Large intestine (tissue), 3 donors: ENCODE data around the gene RAB1A. TPM values are rescaled to one million over a fixed set of nuclear protein-coding genes. Genes with fewer than 3 reads are reported as not detected.

Experiments
- DNase-seq, 2 donors: peaks; one replicate each; pipeline versions ENCODE4 v3.0.0 to v3.0.0-alpha.2; 2013
- H3K27ac ChIP-seq: one replicate; pipeline ENCODE4 v1.5.1; 2013; ENCODE audit warnings: low read length
- H3K27me3 ChIP-seq: 2 replicates; pipeline ENCODE4 v1.6.1; 2013; ENCODE audit warnings: low read length; ENCODE audit not compliant: control insufficient read depth, insufficient read depth
- H3K36me3 ChIP-seq: 2 replicates; pipeline ENCODE4 v1.6.1; 2013; ENCODE audit warnings: low read length; ENCODE audit not compliant: control insufficient read depth, insufficient read depth
- H3K4me1 ChIP-seq: one replicate; pipeline ENCODE4 v1.6.1; 2013; ENCODE audit warnings: low read length; ENCODE audit not compliant: control insufficient read depth, insufficient read depth
- H3K4me3 ChIP-seq: one replicate; pipeline ENCODE4 v1.5.1; 2013; ENCODE audit warnings: low read length
- H3K9me3 ChIP-seq: one replicate; pipeline ENCODE4 v1.6.1; 2013; ENCODE audit warnings: mild to moderate bottlenecking, low read depth, low read length, moderate library complexity; ENCODE audit not compliant: control insufficient read depth
- WGBS: methylation state at CpG from one replicate; pipeline ENCODE4 v1.1.5; 2013; ENCODE audit warnings: low lambda C conversion rate; ENCODE audit not compliant: insufficient coverage; 5-methylcytosine and 5-hydroxymethylcytosine counted together
- polyA plus RNA-seq: library from polyadenylated mRNA; unstranded; fragments of 120-200 nt; gene quantifications from one replicate; pipeline ENCODE4 v1.2.1, GENCODE V29; 2013

Gene RAB1A
- polyA plus RNA-seq, 1 donor: 242 TPM

GRCh38 chr2:65097844-65098243 lies 32.1 kb downstream of the RAB1A start:
- Histone ChIP-seq H3K9me3 (no peaks in the 10 kb centered on the region), H3K4me3 (no peak overlapping the region), H3K27me3 (no peaks in the 10 kb centered on the region), H3K27ac (no peak overlapping the region), H3K4me1 (no peaks in the 10 kb centered on the region), H3K36me3 (peaks cover 67% of the 10 kb centered on the region)
- WGBS: 71% methylated on average over 1 of the region's 1 CpG
- DNase-seq: no peak

- no peaks in the 10 kb centered on the region for H3K9me3 ChIP-seq
- H3K4me3 ChIP-seq: no peak overlapping the region
- peaks cover 71% of the 10 kb centered on the region for H3K36me3 ChIP-seq
- H3K27me3 ChIP-seq: no peaks in the 10 kb centered on the region
- H3K27ac ChIP-seq: no peak overlapping the region
- no peak for DNase-seq
- H3K4me1 ChIP-seq: no peaks in the 10 kb centered on the region
- WGBS: no CpG with 5 or more reads among the region's 1 CpG
Measured at GRCh38 chr2:65096948-65097347, 33.0 kb downstream of the RAB1A start.

GRCh38 chr2:65093211-65093610 lies 36.7 kb downstream of the RAB1A start:
- no peak for DNase-seq
- Histone ChIP-seq H3K4me1 (no peaks in the 10 kb centered on the region), H3K4me3 (no peak overlapping the region), H3K36me3 (peaks cover 81% of the 10 kb centered on the region), H3K27ac (no peak overlapping the region), H3K9me3 (no peaks in the 10 kb centered on the region), H3K27me3 (no peaks in the 10 kb centered on the region)

GRCh38 chr2:65092791-65093190 lies 37.1 kb downstream of the RAB1A start:
- Histone ChIP-seq H3K4me3 (no peak overlapping the region), H3K36me3 (peaks cover 84% of the 10 kb centered on the region), H3K9me3 (no peaks in the 10 kb centered on the region), H3K27ac (no peak overlapping the region), H3K27me3 (no peaks in the 10 kb centered on the region), H3K4me1 (no peaks in the 10 kb centered on the region)
- DNase-seq: no peak
- WGBS: no CpG with 5 or more reads among the region's 4 CpGs

GRCh38 chr2:65085148-65085547 lies 44.8 kb downstream of the RAB1A start:
- Histone ChIP-seq H3K4me1 (no peaks in the 10 kb centered on the region), H3K4me3 (no peak overlapping the region), H3K27ac (no peak overlapping the region), H3K27me3 (no peaks in the 10 kb centered on the region), H3K9me3 (no peaks in the 10 kb centered on the region), H3K36me3 (peaks cover 78% of the 10 kb centered on the region)
- WGBS: no CpG with 5 or more reads among the region's 3 CpGs
- no peak for DNase-seq

GRCh38 chr2:65081232-65081685 lies 48.6 kb downstream of the RAB1A start:
- peaks cover 76% of the 10 kb centered on the region for H3K36me3 ChIP-seq
- H3K27ac ChIP-seq: no peak overlapping the region
- H3K4me3 ChIP-seq: no peak overlapping the region
- no peak for DNase-seq
- no peaks in the 10 kb centered on the region for H3K27me3 ChIP-seq
- no peaks in the 10 kb centered on the region for H3K9me3 ChIP-seq
- 63% methylated on average over 1 of the region's 4 CpGs for WGBS
- peaks cover 3% of the 10 kb centered on the region for H3K4me1 ChIP-seq

- peaks cover 11% of the 10 kb centered on the region for H3K4me1 ChIP-seq
- no peak overlapping the region for H3K27ac ChIP-seq
- no peak for DNase-seq
- H3K36me3 ChIP-seq: peaks cover 70% of the 10 kb centered on the region
- no peaks in the 10 kb centered on the region for H3K27me3 ChIP-seq
- WGBS: no CpG with 5 or more reads among the region's 6 CpGs
- no peak overlapping the region for H3K4me3 ChIP-seq
- no peaks in the 10 kb centered on the region for H3K9me3 ChIP-seq
Measured at GRCh38 chr2:65079017-65079416, 50.9 kb downstream of the RAB1A start.

- Histone ChIP-seq H3K36me3 (peaks cover 70% of the 10 kb centered on the region), H3K27ac (no peak overlapping the region), H3K27me3 (no peaks in the 10 kb centered on the region), H3K4me3 (no peak overlapping the region), H3K4me1 (peaks cover 11% of the 10 kb centered on the region), H3K9me3 (no peaks in the 10 kb centered on the region)
- no peak for DNase-seq
- WGBS: no CpG with 5 or more reads among the region's 7 CpGs
Measured at GRCh38 chr2:65077898-65078297, 52.0 kb downstream of the RAB1A start.

GRCh38 chr2:65076345-65076710 lies 53.6 kb downstream of the RAB1A start:
- Histone ChIP-seq H3K9me3 (no peaks in the 10 kb centered on the region), H3K27me3 (no peaks in the 10 kb centered on the region), H3K4me1 (peaks cover 12% of the 10 kb centered on the region), H3K36me3 (peaks cover 73% of the 10 kb centered on the region), H3K4me3 (no peak overlapping the region), H3K27ac (peak overlapping the region; percentile 27)
- no CpG with 5 or more reads among the region's 7 CpGs for WGBS
- no peak for DNase-seq

- DNase-seq: peak in 1 of 2 donors; percentile 57
- H3K36me3 ChIP-seq: peaks cover 73% of the 10 kb centered on the region
- H3K27me3 ChIP-seq: no peaks in the 10 kb centered on the region
- H3K4me3 ChIP-seq: no peak overlapping the region
- no CpG with 5 or more reads among the region's 5 CpGs for WGBS
- no peaks in the 10 kb centered on the region for H3K9me3 ChIP-seq
- peak overlapping the region; percentile 27 for H3K27ac ChIP-seq
- peaks cover 17% of the 10 kb centered on the region for H3K4me1 ChIP-seq
Measured at GRCh38 chr2:65075605-65076344, 54.1 kb downstream of the RAB1A start.

- peak overlapping the region; percentile 20 for H3K27ac ChIP-seq
- no peaks in the 10 kb centered on the region for H3K27me3 ChIP-seq
- H3K4me1 ChIP-seq: peaks cover 22% of the 10 kb centered on the region
- H3K4me3 ChIP-seq: no peak overlapping the region
- no peak for DNase-seq
- H3K36me3 ChIP-seq: peaks cover 70% of the 10 kb centered on the region
- H3K9me3 ChIP-seq: no peaks in the 10 kb centered on the region
- WGBS: 62% methylated on average over 4 of the region's 9 CpGs
Measured at GRCh38 chr2:65075176-65075575, 54.7 kb downstream of the RAB1A start.
